Effector memory CD4-positive, alpha-beta T cell (primary cell): ENCODE data around the gene GNB3.

Source experiments
- DNase-seq, 3 donors: peaks; one replicate each; pipeline ENCODE4 v3.0.0-alpha.2; 2020
- H3K27ac ChIP-seq: 2 replicates; pipeline ENCODE4 v1.7.0; 2013; ENCODE audit warnings: mild to moderate bottlenecking, low read length, moderate library complexity; ENCODE audit not compliant: insufficient read depth, poor library complexity, severe bottlenecking
- H3K27me3 ChIP-seq: replicated peaks from 2 replicates; pipeline ENCODE4 v1.7.0; 2013; ENCODE audit warnings: mild to moderate bottlenecking, low read length; ENCODE audit not compliant: insufficient read depth, control insufficient read depth, poor library complexity, severe bottlenecking
- H3K36me3 ChIP-seq: 2 replicates; pipeline ENCODE4 v1.7.0; 2013; ENCODE audit warnings: mild to moderate bottlenecking, low read length, moderate library complexity; ENCODE audit not compliant: control insufficient read depth, insufficient read depth
- H3K4me1 ChIP-seq: 2 replicates; pipeline ENCODE4 v1.7.0; 2013; ENCODE audit warnings: low read length, mild to moderate bottlenecking; ENCODE audit not compliant: control insufficient read depth, insufficient read depth, poor library complexity, severe bottlenecking
- H3K4me3 ChIP-seq: 2 replicates; pipeline ENCODE4 v1.7.0; 2013; ENCODE audit warnings: low read length, low read depth, mild to moderate bottlenecking; ENCODE audit not compliant: insufficient read depth, poor library complexity, severe bottlenecking
- H3K9me3 ChIP-seq: 2 replicates; pipeline ENCODE4 v1.7.0; 2013; ENCODE audit warnings: mild to moderate bottlenecking, low read length, moderate library complexity; ENCODE audit not compliant: control insufficient read depth

The GNB3 gene

GRCh38 chr12:6849427-6849826 is 8.7 kb downstream of the GNB3 start:
- H3K4me3 ChIP-seq, result no peak overlapping the region
- no peaks in the 10 kb centered on the region for H3K27me3 ChIP-seq
- H3K4me1 ChIP-seq, result peaks cover 23% of the 10 kb centered on the region
- H3K36me3 ChIP-seq, result no peaks in the 10 kb centered on the region
- no peak for DNase-seq
- no peak overlapping the region for H3K27ac ChIP-seq
- no peaks in the 10 kb centered on the region for H3K9me3 ChIP-seq

- no peak overlapping the region for H3K4me3 ChIP-seq
- H3K27ac ChIP-seq, result no peak overlapping the region
- no peaks in the 10 kb centered on the region for H3K36me3 ChIP-seq
- DNase-seq, result no peak
- H3K4me1 ChIP-seq, result peaks cover 23% of the 10 kb centered on the region
- no peaks in the 10 kb centered on the region for H3K27me3 ChIP-seq
- no peaks in the 10 kb centered on the region for H3K9me3 ChIP-seq
Observed at GRCh38 chr12:6849976-6850560, 9.3 kb downstream of the GNB3 start.

GRCh38 chr12:6850796-6851152 is 10.0 kb downstream of the GNB3 start:
- no peaks in the 10 kb centered on the region for H3K9me3 ChIP-seq
- no peak overlapping the region for H3K27ac ChIP-seq
- no peak for DNase-seq
- peaks cover 4% of the 10 kb centered on the region for H3K36me3 ChIP-seq
- H3K27me3 ChIP-seq, result no peaks in the 10 kb centered on the region
- peaks cover 23% of the 10 kb centered on the region for H3K4me1 ChIP-seq
- peak overlapping the region; percentile 87 for H3K4me3 ChIP-seq

GRCh38 chr12:6851153-6851920 is 10.6 kb downstream of the GNB3 start, which contains the start of gene CDCA3:
CDCA3 (minus strand) TSS chr12:6851286; CDS start chr12:6850952, 334 bp downstream.
- DNase-seq, result peak; percentile 83 to 91 (median 86)
- Histone ChIP-seq H3K4me1 (peaks cover 23% of the 10 kb centered on the region), H3K27ac (peak within 1 kb of the TSS; percentile 93), H3K4me3 (peak within 1 kb of the TSS; percentile 87), H3K27me3 (no peaks in the 10 kb centered on the region), H3K36me3 (peaks cover 10% of the 10 kb centered on the region), H3K9me3 (no peaks in the 10 kb centered on the region)

GRCh38 chr12:6851921-6852650 is 11.4 kb downstream of the GNB3 start, which contains the start of gene USP5:
USP5 (plus strand) TSS chr12:6852150; CDS start chr12:6852180, 30 bp downstream.
- Histone ChIP-seq H3K9me3 (no peaks in the 10 kb centered on the region), H3K4me3 (peak within 1 kb of the TSS; percentile 87), H3K27me3 (no peaks in the 10 kb centered on the region), H3K36me3 (peaks cover 17% of the 10 kb centered on the region), H3K27ac (peak within 1 kb of the TSS; percentile 93), H3K4me1 (peaks cover 23% of the 10 kb centered on the region)
- peak; percentile 93 to 98 (median 98) for DNase-seq

GRCh38 chr12:6852651-6853354 is 12.1 kb downstream of the GNB3 start:
- Histone ChIP-seq H3K27ac (peak overlapping the region; percentile 93), H3K9me3 (no peaks in the 10 kb centered on the region), H3K4me1 (peaks cover 23% of the 10 kb centered on the region), H3K27me3 (no peaks in the 10 kb centered on the region), H3K36me3 (peaks cover 24% of the 10 kb centered on the region), H3K4me3 (peak overlapping the region; percentile 87)
- peak; percentile 24 to 59 (median 53) for DNase-seq

GRCh38 chr12:6853626-6854025 is 12.9 kb downstream of the GNB3 start:
- H3K4me3 ChIP-seq, result no peak overlapping the region
- peaks cover 33% of the 10 kb centered on the region for H3K36me3 ChIP-seq
- no peak for DNase-seq
- H3K27me3 ChIP-seq, result no peaks in the 10 kb centered on the region
- peaks cover 23% of the 10 kb centered on the region for H3K4me1 ChIP-seq
- H3K9me3 ChIP-seq, result no peaks in the 10 kb centered on the region
- peak overlapping the region; percentile 93 for H3K27ac ChIP-seq

- no peak for DNase-seq
- no peak overlapping the region for H3K4me3 ChIP-seq
- H3K27me3 ChIP-seq, result no peaks in the 10 kb centered on the region
- H3K27ac ChIP-seq, result peak overlapping the region; percentile 30
- peaks cover 23% of the 10 kb centered on the region for H3K4me1 ChIP-seq
- peaks cover 37% of the 10 kb centered on the region for H3K36me3 ChIP-seq
- H3K9me3 ChIP-seq, result no peaks in the 10 kb centered on the region
Observed at GRCh38 chr12:6854036-6854435, 13.3 kb downstream of the GNB3 start.

GRCh38 chr12:6855322-6855721 is 14.6 kb downstream of the GNB3 start:
- no peak overlapping the region for H3K4me3 ChIP-seq
- no peaks in the 10 kb centered on the region for H3K9me3 ChIP-seq
- peaks cover 23% of the 10 kb centered on the region for H3K4me1 ChIP-seq
- peak overlapping the region; percentile 27 for H3K27ac ChIP-seq
- H3K27me3 ChIP-seq, result no peaks in the 10 kb centered on the region
- peaks cover 48% of the 10 kb centered on the region for H3K36me3 ChIP-seq
- no peak for DNase-seq
